Activated T-helper 9 cell treated with anti-CD3 and anti-CD28 coated beads, Interleukin-2, amount 50 U/mL, for 16 hours (primary cell): ENCODE results near the gene TNP2.

ENCODE experiments used
- DNase-seq: peaks from one replicate; pipeline ENCODE4 v3.0.0-alpha.2; 2020; ENCODE audit warnings: low read depth

TNP2 gene

GRCh38 chr16:11218604-11218962, 50.5 kb downstream of the TNP2 start:
- DNase-seq, result no peak
